ENCODE data around the gene CCDC149. TPM values are rescaled to one million over a fixed set of nuclear protein-coding genes. Genes with fewer than 3 reads are reported as not detected.

Gene CCDC149
- total RNA-seq, 1 donor from 2014 or later = 7.4 TPM

DNA sequence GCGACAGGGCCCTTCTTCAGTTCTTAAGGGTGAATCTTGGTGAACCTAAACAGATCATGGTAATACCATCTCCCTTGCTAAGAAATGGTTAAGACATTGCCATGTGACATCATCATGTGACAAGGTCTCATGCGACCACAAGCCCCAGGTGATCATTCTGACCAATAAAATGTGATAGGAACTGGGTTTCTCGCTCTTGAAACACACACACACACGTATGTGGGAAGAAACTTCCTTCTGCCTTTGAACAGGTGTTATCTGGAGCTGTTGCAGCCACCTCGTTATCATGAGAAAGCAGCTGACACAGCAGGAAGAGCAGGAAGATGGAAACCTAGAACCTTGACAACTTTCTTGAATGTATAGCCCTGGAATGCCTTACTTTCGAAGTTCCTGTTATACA is 107.3 kb downstream of the CCDC149 start:
- DNase-seq (ENCODE audit: low read depth in 2 of 2) = no peak

DNA sequence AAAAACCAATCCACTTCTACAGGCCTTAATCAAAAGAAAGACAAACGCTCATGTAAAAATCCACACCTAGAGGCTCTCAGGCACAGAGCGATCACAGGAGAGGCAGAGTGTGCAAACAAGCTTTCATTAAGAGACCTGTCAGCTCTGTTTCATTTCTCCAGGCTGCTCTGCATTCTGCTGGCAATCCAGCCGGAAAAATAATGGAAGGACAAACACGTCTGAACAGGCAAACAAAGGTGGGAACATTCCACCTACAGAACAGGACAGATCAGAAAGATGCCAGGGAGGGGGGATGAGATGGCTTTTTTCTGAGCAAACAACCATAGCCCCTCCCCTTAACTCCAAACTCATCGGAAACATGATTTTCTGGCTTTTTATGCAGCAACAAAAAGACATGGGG is 107.8 kb downstream of the CCDC149 start:
- no peak for DNase-seq (ENCODE audit: low read depth in 2 of 2)

DNA sequence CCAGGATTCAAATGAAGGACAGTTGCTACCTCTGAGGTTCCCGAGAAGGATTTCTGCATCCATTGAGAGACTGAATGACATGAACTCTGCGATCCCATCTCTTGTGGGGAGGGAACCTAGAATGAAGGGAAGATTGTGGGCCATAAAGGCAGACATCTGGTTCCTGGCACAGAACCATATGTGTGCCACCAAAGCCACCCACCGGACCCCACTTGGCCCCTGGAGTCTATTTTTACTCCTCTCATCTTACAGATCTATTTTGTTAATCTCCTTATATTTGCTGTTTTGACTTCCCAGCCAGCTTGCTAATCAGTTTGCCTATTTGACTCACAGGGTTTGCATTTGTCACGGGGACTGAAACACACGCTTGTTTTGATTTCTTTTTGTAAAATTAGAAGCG is 110.2 kb downstream of the CCDC149 start:
- no peak for DNase-seq (ENCODE audit: low read depth in 2 of 2)

DNA sequence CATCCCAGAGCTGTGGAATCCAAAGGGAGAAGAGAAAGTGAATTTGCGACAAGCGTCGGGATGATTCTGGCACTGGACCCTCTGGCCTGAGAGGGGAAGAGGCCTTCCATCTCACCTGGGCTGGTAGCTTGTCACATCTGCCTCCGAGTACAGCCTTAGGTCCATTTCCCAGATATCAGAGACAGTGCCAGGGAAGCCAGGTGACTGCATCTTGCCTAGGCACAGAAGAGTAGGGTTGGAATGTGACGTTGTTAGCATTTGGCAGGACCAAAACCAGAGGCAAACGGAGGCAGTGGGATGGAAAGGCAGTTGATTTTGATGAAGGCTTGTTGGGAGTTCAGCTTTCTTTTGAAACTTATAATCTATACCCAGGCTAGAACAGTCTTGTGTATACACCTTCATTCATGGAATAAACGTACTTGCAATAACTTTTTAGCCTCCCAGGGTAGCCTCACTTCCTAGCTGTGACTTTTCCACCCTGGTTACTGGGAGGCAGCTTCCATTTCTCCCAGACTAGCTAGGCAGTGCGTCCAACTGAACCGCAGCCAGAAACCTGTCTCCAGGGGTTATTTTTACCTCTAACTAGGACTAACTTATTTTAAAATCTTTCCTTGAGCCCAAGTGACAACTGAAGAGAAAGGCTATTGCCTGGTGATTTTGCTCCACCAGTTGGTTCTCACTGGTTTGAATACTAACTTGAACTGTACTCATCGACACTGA is 111.5 kb downstream of the CCDC149 start:
- no peak for DNase-seq (ENCODE audit: low read depth in 2 of 2)

DNA sequence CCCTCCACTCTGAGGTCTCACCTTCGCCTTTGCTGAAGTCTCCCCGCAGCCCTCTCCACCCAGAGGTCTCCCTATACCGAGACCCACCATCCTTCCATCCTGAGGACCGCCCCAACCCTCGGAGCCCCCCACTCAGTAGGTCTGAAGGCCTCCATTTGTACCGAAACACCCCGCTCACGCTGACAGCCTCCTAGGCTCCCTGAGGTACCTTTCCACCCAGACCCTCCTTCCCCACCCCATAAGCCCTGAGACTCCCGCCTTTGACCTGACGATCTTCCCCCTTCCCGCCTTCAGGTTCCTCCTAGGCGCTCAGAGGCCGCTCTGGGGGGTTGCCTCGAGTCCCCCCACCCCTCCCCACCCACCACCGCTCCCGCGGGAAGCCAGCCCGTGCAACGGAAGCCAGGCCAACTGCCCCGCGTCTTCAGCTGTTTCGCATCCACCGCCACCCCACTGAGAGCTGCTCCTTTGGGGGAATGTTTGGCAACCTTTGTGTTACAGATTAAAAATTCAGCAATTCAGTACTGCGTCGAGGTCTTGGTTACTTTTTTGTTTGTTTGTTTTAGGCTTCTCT is 112.4 kb downstream of the CCDC149 start:
- DNase-seq (ENCODE audit: low read depth in 2 of 2) = no peak

DNA sequence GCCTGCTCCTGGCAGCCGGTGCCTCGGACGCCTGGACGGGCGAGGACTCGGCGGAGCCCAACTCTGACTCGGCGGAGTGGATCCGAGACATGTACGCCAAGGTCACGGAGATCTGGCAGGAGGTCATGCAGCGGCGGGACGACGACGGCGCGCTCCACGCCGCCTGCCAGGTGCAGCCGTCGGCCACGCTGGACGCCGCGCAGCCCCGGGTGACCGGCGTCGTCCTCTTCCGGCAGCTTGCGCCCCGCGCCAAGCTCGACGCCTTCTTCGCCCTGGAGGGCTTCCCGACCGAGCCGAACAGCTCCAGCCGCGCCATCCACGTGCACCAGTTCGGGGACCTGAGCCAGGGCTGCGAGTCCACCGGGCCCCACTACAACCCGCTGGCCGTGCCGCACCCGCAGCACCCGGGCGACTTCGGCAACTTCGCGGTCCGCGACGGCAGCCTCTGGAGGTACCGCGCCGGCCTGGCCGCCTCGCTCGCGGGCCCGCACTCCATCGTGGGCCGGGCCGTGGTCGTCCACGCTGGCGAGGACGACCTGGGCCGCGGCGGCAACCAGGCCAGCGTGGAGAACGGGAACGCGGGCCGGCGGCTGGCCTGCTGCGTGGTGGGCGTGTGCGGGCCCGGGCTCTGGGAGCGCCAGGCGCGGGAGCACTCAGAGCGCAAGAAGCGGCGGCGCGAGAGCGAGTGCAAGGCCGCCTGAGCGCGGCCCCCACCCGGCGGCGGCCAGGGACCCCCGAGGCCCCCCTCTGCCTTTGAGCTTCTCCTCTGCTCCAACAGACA is 113.1 kb downstream of the CCDC149 start:
- DNase-seq (ENCODE audit: low read depth in 2 of 2) = no peak

DNA sequence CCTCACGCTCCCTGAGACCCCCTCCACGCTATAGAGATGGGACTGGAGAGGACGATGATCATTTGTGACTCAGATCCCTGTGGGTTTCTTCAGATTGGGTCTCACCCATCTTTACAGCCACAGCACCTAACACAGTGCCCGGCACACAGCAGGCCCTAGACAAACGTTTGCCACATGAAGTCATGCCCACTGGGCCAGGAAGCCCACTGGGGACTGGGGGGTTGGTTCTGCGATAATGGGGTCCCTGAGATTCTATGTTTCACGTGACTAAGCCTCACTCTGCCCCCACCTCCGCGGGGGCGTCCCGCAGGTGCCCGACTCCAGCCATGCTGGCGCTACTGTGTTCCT is 113.7 kb downstream of the CCDC149 start:
- no peak for DNase-seq (ENCODE audit: low read depth in 2 of 2)

DNA sequence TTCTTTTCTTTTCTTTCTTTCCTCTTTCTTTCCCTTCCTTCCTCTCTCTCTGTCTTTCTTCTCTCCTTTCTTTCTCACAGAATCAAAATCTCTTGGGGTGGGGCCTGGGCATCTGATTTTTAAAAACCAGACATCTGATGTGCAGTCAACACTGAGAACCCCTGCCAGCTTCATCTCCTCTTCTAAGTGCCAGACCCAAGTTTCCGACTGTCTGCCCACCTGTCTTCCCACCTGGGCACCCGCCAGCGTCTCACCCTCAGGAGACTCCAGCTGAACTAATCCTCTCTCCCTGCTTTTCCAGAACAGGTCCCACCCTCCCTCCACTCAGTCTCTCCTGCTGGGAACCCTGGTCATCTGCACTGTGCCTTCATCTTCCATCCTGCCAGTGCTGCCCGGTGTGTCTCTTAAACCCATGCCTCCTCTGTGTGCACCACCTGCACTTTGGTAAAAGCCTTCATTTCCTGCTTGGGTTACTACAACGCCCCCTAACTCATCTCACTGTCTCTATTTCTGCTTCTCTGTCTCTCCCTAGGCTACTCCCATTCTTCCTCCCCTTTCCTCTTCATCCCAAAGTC is 114.7 kb downstream of the CCDC149 start:
- no peak for DNase-seq (ENCODE audit: low read depth in 2 of 2)

DNA sequence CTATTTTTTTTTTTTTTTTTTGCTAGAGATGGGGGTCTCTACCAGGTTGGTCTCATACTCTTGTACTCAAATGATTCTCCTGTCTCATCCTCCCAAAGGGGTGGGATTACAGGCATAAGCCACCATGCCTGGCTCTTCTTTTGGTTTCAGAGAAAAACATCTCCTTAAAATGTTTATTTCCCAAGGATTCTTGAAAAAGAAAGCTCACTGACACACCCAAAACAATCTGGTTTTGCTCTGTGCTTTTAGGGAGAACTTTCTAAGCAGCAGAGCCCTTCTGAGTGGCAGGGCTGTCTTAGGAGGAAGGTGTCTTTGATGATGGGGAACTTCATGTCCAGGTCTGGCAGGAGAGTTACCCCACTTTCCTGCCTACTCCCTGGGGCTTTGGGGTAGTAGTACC is 116.2 kb downstream of the CCDC149 start:
- DNase-seq (ENCODE audit: low read depth in 2 of 2) = no peak

DNA sequence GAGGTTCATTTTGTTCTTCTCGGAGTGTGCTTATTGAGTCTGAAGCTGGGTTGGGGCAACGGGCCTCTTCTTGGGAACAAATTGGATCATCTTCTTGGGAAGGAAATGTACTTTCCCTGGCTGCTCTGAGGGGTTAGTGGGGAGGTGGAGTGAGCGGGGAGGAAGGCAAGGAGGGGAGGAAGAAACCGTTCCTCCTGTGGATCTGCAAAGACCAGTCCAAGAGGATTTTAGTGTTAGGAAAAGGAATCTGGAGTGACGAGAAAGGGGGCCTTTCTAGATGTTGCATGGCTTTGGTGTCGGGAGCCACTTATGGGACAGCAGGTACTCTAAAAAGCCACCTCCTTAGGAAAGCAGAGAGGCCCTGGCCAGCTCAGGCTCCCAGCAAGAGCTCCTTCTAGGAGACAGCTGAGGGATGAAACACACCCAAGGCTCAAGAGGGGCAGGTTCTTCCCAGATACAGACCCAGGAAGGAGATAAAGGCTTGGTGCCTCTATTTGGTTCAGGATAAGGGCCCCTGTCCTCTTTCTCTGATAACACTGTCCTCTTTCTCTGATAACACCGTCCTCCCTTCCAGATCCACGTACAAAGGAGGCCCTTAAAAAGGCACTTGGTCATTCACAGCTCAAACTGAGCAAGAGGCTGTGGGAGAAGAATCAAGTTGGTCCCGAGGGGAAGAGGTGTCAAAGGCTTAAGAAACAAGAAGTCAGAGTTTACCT is 117.0 kb downstream of the CCDC149 start:
- no peak for DNase-seq (ENCODE audit: low read depth in 2 of 2)

DNA sequence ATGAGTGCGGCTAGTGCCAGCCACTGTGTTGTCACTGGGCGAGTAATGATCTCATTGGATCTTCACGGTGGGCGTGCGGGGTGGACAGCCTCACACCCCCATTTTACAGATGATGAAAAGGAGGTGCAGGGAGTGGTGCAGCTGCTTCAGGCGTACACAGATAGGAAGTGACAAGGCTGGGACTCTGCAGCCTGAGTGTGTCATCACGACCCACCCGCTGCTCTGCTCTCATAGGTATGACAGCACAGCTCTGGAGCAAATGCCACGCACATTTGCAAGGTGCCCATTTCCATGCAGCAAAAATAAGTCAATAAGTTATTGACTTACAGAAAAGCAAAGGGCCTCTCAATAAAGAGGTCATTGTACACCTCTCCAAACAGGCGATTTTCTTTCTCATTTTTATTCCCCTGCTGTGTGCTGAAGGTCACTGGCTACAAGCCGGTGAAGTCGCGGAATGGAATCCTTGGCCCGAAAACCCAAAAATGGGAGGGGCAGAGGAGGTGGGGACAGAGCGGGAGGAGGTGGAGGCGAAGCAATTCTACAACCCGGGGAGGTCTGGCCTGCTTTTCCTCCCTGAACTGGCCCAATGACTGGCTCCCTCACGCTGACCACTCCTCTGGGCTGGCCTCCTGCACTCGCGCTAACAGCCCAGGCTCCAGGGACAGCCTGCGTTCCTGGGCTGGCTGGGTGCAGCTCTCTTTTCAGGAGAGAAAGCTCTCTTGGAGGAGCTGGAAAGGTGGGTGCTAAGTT is 117.8 kb downstream of the CCDC149 start, which contains the start of gene SOD3:
TSS of gene SOD3 (plus strand) at position 658 of the 750 bp plus-strand sequence. CDS start 3,949 bp downstream, outside the sequence.
- peak; percentile 9 to 14 for DNase-seq (ENCODE audit: low read depth in 2 of 2)

DNA sequence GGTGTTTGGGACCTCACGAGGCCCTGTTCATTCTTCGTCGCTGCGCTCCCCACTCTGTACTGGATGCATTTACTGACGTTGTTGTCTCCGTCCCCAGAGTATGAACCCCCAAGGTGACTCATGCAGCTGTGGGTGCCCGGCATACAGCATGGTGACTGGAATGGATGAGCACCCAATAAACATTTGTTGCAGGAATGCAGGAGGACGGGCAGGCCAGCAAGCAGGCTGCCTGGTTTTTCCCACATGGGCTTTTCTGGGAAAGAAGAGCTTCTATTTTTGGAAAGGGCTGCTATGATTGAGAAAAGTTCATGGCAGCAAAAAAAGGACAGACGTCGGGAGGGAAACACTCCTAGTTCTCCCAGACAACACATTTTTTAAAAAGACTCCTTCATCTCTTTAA is 118.4 kb downstream of the CCDC149 start:
- no peak for DNase-seq (ENCODE audit: low read depth in 2 of 2)

DNA sequence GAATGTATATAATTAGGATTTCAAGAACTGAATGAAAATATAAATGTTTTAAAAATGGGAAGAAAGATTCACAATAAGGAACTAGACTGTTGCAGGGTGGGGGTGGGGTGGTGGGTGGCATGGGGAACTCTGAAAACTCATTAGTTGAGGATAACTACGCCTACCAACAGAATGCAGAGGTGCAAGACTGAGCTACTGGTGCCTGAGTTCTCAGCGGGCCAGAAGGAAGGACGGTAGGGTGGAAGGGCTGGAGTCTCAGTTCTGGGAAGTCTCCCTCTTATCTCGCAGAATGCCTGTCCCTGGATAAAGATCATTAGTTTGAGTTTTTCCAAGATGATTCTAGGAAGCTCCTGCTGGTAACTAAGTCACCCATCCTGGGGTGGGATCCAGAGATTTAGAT is 118.8 kb downstream of the CCDC149 start:
- no peak for DNase-seq (ENCODE audit: low read depth in 2 of 2)

DNA sequence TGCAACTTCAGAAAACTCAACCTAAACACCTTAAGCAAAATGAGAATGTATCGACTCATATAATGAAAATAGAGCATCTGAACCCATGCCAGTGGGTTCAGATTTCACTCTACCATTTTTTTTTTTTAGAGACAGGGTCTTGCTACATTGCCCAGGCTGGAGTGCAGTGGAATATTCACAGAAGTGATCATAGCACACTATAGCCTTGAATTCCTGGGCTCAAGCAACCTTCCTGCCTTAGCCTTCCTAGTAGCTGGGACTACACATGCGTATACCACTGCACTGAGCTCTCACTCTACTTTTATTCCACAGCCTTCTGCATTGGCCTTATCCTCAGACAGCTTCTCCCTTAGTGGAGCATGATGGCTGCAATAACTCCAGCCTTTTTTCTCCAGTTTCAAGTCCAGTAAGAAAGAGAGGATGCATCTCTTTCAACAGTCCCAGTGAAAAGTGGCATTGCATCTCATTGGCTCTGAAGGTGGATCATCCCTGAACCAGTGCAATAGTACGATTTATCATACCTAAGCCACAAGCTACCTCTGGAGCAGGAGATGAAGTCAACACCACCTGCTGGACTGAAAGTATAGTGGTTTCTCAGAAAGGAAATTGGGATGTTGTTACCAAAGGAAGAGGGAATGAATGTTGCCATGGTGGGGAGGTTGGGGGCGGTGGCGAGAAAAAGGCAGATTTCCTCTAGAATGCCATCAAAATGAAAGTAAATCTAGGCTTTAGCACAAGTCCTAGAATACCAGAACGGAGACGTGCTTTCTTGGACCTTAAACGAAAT is 119.4 kb downstream of the CCDC149 start:
- DNase-seq (ENCODE audit: low read depth in 2 of 2) = no peak

DNA sequence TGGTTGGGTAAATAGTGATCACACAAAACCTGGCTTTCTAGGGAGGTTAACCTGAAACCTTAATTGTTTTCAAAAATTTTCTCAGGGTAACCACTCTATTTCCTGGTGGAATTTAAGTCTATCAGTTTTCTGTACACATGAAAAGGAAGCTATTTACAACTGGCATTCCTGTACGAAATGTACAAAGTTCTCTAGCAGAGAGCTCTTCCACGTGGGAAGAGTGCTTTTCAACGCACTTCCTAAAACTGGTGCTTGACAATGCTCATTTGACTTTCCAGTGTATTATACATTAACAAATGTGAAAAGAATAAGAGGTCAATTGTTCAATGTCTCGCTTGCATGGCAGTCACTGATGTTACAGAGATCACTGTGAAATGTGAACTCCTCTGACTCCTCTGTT is 120.3 kb downstream of the CCDC149 start:
- DNase-seq (ENCODE audit: low read depth in 2 of 2) = no peak

DNA sequence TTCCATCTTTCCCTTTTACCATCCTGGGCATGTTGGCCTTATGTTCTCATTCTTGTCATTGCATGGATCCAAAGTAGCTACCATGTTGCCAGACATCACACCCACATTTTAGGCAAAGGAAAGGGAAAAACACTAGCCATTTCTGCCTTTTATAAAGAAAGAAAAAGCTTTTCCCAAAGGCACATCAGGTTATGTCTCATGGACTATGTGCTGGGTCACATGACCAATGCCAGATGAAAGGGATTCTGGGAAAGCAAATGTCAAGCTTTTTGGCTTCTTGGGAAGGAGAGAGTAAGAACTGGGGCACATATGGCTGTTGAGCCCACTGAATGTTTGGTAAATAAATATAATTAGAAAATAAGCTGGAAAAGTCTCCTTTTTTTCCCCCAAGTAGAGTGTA is 121.8 kb downstream of the CCDC149 start:
- no peak for DNase-seq (ENCODE audit: low read depth in 2 of 2)

DNA sequence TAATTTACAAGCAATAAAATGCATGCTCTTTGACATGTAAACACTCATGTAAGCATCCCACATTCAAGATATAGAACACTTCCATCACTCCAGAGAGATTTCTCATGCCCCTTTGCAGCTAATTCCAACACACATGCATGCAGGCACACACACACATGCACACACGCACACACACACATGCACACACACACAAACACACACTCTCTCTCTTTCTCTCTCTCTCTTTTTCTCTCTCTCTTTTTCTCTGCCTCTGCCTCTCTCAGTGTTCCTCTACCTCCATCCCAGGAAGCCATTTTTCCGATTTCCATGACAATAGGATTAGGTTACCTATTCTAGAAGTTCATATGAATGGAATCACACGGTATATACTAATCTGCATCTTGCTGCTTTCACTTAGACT is 129.3 kb downstream of the CCDC149 start:
- no peak for DNase-seq (ENCODE audit: low read depth in 2 of 2)

DNA sequence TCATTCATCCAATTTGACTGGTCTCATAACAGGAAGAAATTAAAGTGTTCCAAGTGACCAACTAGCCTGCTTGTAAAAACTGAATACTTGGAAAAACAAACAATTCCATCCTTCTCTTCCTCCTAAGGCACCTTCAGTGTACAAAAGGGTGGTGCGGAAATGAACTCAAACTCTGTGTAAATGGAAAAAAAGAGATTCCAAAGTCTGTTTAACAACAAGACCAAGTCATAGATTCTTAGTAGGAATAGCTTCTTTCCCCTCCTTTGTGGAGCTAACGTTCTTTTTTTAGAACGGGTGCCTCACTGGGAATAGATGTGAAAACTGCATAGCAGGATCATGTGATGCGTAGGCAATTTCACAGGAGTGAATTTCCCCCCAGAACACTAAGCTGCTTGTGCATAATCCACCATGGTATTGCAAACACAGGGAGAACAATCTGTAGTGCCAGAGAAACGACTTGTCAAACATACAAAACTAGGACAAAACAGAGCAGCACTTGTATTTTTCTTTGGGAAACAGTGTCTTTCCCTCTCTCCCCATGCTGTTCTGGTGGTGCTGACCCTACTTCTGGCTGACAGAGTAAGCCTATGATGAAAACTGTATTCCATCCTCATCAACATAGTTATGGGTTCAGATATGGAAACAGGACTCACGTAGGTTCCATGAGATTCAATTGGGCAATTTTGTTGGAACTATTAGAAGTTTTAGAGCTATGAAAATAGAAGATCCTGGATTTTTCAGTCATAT is 130.7 kb downstream of the CCDC149 start:
- DNase-seq (ENCODE audit: low read depth in 2 of 2) = peak in 1 of 2 donors; percentile 12

DNA sequence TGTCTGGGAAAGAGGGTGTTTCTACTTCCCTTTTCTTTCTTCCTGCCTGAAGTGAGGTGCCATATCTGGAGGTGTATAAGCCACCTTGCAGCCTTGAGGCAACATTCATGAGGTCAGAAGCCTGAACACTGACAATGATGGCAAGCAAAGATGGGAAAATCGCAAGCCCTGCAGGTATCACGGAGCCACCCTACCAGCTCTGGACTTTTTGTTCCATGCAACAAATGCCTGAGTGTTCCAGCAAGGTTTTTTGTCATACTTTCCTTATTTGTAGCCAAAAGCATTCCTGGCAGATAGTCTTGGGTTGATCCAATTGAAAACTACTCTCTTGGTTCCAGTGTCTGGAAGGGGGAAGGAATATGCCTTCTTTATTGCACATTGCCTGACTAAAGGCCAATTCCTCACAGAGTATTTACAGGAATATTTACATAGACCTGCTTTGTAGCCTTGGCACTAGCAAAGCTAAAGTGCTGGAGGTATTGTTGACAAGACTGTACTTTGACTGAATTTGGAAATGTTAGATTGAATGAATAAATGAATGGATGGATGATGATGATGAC is 131.8 kb downstream of the CCDC149 start:
- no peak for DNase-seq (ENCODE audit: low read depth in 2 of 2)
